T follicular helper cell (primary cell): ENCODE results near the gene HNRNPM.

ENCODE experiments used
- DNase-seq: peaks from one replicate; pipeline ENCODE4 v3.0.0-alpha.2; 2020; ENCODE audit warnings: low read depth

HNRNPM gene

GRCh38 chr19:8460516-8461298 lies 15.9 kb downstream of the HNRNPM start:
- DNase-seq, result no peak

DNA sequence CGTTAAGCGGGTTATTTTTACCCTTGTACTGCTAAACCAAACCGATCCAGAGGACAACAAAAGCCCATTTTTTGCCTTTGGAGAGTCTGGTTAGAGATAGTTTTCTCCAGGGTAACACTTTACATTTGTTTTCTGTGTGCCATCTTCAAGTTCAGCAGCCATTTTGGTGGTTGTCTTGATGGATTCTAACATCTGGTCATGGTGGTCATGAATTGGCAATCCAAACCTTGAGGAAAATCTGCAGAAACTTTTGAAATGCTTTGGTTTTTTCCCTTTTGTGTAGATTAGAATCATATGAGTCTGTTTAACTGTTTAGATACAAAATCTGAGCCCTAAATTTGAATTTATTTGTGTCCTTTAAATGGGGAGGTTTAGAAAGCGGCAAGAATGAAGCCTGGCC lies 16.6 kb downstream of the HNRNPM start:
- DNase-seq, result no peak

- DNase-seq, result no peak
Observed at GRCh38 chr19:8461891-8462290, 17.1 kb downstream of the HNRNPM start.

GRCh38 chr19:8462571-8462970 lies 17.8 kb downstream of the HNRNPM start:
- no peak for DNase-seq

DNA sequence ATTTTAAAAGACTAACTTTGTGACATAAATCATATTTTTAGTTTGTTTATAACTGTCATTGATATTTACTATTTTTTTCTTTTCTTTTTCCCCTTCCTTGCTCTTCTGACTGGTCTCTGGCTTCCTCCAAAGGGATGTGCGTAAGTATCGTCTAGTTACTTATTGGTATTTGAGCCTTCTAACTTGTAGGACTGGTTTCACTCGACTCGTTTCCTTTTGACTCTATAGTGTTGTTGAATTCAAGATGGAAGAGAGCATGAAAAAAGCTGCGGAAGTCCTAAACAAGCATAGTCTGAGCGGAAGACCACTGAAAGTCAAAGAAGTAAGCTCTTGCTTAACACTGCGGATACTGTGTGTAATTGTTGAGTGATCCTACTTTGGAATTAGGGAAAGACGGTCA lies 18.6 kb downstream of the HNRNPM start:
- DNase-seq, result no peak

- no peak for DNase-seq
Observed at GRCh38 chr19:8466018-8466417, 21.2 kb downstream of the HNRNPM start.

DNA sequence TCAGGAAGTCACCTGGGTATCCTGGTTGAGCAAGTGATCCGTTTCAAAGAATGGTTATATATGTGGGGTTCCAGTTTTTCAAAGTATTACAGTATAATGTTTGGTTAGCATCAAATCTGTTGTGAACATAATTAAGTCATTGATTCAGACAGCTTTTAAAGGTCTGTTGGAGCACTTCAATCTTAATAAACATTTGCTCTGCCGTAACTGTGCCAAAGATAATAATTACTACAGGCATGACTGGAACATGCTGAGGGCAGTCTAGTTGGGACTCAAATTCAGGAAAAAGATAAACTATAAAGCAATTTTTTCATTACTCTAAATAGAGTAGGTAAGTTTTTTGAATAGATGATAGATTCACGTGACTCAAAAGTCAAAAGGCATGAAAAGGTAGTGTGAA lies 23.3 kb downstream of the HNRNPM start:
- no peak for DNase-seq

- DNase-seq, result no peak
Observed at GRCh38 chr19:8468761-8469373, 24.1 kb downstream of the HNRNPM start.

- DNase-seq, result no peak
Observed at GRCh38 chr19:8469613-8470368, 25.0 kb downstream of the HNRNPM start.

GRCh38 chr19:8473648-8474476 lies 29.1 kb downstream of the HNRNPM start:
- no peak for DNase-seq

DNA sequence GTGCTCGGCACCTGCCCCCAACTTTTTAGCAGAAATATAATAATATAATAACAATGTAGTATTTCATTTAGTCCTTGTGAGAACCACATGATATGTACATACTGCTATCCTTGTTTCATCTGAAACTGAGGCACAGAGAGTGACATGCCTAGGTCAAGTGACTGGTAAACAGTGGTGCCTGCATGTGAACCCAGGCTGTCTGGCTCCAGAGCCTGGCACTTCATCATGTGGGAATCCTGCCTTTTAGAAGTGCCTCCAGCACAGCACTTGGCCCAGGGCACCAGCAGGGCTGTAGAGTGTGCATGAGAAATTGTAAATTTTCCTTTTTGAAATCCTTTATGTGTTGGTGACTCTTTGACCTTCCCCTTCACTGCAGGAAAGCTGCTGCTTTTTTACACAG lies 30.2 kb downstream of the HNRNPM start:
- DNase-seq, result no peak

DNA sequence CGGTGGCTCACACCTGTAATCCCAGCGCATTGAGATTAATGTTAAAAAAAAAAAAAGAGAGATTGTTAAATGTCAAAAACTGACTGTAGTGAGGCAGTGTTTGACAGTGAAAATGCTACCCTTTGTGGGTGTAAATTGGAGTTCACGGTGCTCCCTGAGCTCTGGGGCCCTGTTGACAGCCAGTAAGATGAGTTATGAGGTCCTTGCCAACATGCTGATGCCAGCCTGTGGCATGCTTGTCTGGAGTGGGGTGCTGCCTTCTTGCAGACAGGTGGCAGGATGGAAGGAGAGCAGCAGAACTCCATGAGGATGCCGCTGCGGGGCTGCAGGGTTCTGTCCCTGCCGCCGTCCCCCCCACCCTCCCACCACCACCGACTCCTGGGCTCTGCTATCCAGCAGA lies 31.7 kb downstream of the HNRNPM start:
- DNase-seq, result no peak

DNA sequence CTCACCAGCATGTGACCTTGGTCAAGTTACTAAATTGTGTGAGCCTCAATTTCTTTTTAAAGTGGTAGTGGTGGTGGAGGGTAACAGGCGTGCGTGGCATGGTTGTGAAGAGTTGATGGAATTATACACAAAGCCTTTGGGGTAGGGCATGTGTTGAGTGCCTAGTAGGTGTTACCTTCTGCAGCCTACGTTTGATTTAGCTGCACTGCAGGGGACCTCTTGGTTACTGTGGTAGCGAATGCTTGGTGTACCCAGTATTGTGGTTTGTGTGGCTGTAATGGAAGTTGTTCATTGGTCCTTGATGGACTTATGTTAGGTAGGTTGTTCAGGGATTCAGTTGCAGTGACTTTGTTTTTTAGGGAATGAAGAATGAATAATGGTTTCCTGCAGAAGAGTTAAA lies 33.1 kb downstream of the HNRNPM start:
- no peak for DNase-seq

- DNase-seq, result no peak
Observed at GRCh38 chr19:8478598-8478997, 33.8 kb downstream of the HNRNPM start.

DNA sequence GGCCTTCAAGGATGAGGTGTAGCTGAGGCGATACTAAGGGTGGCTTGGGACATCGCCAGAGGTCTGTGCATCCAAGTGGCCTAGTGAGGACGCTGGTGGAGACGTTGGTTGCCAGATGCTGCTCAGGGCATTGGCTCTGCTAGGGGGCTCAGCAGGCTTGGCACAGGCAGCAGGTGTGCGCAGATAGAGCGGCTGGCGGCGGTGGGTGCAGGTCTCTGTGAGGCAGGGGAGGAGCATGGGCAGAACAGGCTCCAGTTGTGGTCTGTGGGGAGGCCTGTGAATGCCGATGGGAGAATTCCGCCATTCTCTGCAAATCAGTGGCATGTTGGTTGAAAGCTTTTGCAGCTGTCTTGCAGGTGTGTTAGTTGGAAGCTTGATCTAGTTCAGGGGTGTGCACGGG lies 36.4 kb downstream of the HNRNPM start:
- DNase-seq, result no peak

DNA sequence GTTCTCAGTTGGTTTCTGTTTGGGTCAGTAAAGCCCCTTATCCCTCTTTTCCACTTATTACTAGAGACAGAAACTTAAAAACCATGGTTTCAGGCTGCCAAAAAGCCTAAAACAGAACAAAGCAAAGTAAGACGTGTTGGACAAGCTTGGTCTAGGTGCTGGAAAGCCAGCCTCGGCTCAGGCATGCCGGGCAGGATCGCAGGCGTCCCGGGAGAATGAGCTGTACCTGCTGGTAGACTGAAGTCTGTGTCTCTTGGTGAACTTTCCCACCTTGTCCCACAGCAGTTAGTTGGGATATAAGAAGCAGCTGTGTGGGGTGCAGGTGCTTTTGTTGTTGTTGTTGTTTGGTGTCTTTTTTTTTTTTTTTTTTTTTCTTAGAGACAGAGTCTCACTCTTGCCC lies 36.8 kb downstream of the HNRNPM start:
- DNase-seq, result no peak

DNA sequence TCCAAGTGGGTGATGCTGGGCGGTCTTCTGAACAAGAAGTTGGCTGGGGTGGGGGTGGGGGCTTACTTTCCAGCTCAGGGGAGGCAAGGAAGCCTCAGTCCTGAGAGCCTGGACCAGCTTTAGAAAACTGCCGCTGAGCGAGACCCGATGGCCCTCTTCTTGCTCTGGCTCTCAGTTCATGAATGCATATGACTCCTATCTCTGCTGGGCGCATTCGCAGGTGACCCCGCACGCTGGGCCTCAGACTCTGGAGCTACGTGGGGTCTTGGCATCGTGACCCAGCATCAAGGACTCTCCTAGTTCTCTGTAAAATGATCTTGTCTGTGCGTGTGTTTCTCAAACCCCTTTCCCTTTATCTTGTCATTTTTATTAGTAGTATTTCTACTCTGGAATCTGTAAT lies 37.9 kb downstream of the HNRNPM start:
- no peak for DNase-seq

DNA sequence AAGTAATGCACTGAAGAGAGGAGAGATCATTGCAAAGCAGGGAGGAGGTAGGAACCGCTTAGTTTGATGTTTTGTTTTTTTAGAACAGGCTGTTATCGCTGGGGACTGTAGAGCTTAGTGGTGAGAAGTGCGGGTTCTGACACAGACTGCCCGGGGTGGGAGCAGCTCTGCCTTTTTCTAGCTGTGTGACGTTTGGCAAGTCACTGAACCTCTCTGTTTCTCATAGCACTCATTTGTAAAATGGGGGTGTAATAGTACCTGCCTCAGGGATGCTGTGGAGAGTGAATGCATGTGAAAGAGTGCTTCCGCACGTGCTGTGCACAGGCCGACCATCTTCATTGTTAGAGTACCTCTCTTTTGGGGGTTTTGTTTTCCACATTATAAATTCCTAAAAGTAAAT lies 38.4 kb downstream of the HNRNPM start:
- no peak for DNase-seq

GRCh38 chr19:8484331-8484894 lies 39.6 kb downstream of the HNRNPM start:
- DNase-seq, result no peak

DNA sequence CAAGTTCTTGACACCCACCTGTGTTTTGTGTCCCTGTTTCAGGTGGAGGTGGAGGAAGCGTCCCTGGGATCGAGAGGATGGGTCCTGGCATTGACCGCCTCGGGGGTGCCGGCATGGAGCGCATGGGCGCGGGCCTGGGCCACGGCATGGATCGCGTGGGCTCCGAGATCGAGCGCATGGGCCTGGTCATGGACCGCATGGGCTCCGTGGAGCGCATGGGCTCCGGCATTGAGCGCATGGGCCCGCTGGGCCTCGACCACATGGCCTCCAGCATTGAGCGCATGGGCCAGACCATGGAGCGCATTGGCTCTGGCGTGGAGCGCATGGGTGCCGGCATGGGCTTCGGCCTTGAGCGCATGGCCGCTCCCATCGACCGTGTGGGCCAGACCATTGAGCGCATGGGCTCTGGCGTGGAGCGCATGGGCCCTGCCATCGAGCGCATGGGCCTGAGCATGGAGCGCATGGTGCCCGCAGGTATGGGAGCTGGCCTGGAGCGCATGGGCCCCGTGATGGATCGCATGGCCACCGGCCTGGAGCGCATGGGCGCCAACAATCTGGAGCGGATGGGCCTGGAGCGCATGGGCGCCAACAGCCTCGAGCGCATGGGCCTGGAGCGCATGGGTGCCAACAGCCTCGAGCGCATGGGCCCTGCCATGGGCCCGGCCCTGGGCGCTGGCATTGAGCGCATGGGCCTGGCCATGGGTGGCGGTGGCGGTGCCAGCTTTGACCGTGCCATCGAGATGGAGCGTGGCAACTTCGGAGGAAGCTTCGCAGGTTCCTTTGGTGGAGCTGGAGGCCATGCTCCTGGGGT lies 41.0 kb downstream of the HNRNPM start:
- DNase-seq, result no peak

GRCh38 chr19:8486661-8487136 lies 41.9 kb downstream of the HNRNPM start:
- DNase-seq, result no peak
